Measurements from ENCODE around the gene SOWAHD. TPM values are rescaled to one million over a fixed set of nuclear protein-coding genes. Genes with fewer than 3 reads are reported as not detected.
"Not testable (repeated sequence)": the region's sequence is repeated elsewhere in the genome, so short reads cannot be mapped to it uniquely, and the experiment has no call there.

SOWAHD gene
- total and polyA plus RNA-seq, 9 donors = 0.41 to 1.1 (median 0.61) TPM

DNA sequence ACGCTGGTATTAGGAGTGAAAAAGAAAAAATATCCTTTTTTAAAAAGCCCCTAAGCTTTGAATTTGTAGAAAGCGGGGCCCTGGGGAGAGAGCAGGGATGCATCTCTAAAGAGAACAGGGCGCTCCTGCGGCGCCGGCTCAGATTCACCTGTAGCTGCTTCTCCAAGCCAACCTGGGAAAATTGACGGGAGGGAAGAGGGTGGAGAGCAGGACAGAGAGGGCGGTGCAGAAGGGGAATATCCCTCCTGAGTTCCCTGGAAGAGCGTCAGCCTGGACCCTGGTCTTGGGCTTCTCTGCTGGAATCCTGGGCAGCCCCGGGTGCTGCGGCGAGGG, 776 bp upstream of the SOWAHD start:
- Histone ChIP-seq H3K4me3 (ENCODE audit: low read length) (peak overlapping the region; percentile 33), H3K9me3 (replicated peaks; ENCODE audit: control insufficient read depth, low read depth, low read length) (no peaks in the 10 kb centered on the region), H3K4me1 (ENCODE audit: control insufficient read depth, insufficient read depth, low read length) (peaks cover 15% of the 10 kb centered on the region), H3K27ac (ENCODE audit: low read length) (no peak overlapping the region), H3K36me3 (ENCODE audit: control insufficient read depth, insufficient read depth, low read length) (no peaks in the 10 kb centered on the region), H3K27me3 (ENCODE audit: control insufficient read depth, insufficient read depth, low read length) (peaks cover 32% of the 10 kb centered on the region)
- no peak for DNase-seq
- WGBS (ENCODE audit: insufficient coverage) = 36% methylated on average over 10 of the region's 12 CpGs

- no peaks in the 10 kb centered on the region for H3K9me3 ChIP-seq (replicated peaks; ENCODE audit: control insufficient read depth, low read depth, low read length)
- H3K27ac ChIP-seq (ENCODE audit: low read length) = no peak overlapping the region
- H3K4me1 ChIP-seq (ENCODE audit: control insufficient read depth, insufficient read depth, low read length) = peaks cover 15% of the 10 kb centered on the region
- H3K4me3 ChIP-seq (ENCODE audit: low read length) = peak overlapping the region; percentile 33
- DNase-seq = no peak
- 28% methylated on average over 53 of the region's 54 CpGs for WGBS (ENCODE audit: insufficient coverage)
- H3K36me3 ChIP-seq (ENCODE audit: control insufficient read depth, insufficient read depth, low read length) = no peaks in the 10 kb centered on the region
- peaks cover 33% of the 10 kb centered on the region for H3K27me3 ChIP-seq (ENCODE audit: control insufficient read depth, insufficient read depth, low read length)
Observed at GRCh38 chrX:119758731-119759247, 401 bp downstream of the SOWAHD start.

DNA sequence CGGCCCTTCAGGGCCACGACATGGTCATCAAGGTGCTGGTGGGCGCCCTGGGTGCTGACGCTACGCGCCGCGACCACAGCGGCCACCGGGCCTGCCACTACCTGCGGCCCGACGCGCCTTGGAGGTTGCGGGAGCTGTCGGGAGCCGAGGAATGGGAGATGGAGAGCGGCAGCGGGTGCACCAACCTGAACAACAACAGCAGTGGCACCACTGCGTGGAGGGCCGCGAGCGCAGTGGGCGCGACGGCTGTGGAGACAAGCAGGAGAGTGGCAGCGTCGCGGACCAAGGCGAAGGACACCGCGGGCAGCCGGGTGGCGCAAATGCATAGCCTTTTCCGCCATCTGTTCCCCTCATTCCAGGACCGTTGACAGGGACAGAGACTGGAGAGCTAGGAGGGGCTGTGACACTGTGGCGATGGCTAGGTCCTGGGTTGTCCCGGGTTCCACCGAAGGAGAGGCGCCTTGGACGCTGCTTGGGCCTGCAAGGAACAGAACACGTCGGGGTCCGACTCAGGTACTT, 919 bp downstream of the SOWAHD start:
- Histone ChIP-seq H3K27me3 (ENCODE audit: control insufficient read depth, insufficient read depth, low read length) (peaks cover 33% of the 10 kb centered on the region), H3K4me1 (ENCODE audit: control insufficient read depth, insufficient read depth, low read length) (peaks cover 15% of the 10 kb centered on the region), H3K9me3 (replicated peaks; ENCODE audit: control insufficient read depth, low read depth, low read length) (no peaks in the 10 kb centered on the region), H3K4me3 (ENCODE audit: low read length) (peak overlapping the region; percentile 22), H3K36me3 (ENCODE audit: control insufficient read depth, insufficient read depth, low read length) (no peaks in the 10 kb centered on the region), H3K27ac (ENCODE audit: low read length) (no peak overlapping the region)
- no peak for DNase-seq
- WGBS (ENCODE audit: insufficient coverage) = 50% methylated on average over 44 of the region's 44 CpGs

DNA sequence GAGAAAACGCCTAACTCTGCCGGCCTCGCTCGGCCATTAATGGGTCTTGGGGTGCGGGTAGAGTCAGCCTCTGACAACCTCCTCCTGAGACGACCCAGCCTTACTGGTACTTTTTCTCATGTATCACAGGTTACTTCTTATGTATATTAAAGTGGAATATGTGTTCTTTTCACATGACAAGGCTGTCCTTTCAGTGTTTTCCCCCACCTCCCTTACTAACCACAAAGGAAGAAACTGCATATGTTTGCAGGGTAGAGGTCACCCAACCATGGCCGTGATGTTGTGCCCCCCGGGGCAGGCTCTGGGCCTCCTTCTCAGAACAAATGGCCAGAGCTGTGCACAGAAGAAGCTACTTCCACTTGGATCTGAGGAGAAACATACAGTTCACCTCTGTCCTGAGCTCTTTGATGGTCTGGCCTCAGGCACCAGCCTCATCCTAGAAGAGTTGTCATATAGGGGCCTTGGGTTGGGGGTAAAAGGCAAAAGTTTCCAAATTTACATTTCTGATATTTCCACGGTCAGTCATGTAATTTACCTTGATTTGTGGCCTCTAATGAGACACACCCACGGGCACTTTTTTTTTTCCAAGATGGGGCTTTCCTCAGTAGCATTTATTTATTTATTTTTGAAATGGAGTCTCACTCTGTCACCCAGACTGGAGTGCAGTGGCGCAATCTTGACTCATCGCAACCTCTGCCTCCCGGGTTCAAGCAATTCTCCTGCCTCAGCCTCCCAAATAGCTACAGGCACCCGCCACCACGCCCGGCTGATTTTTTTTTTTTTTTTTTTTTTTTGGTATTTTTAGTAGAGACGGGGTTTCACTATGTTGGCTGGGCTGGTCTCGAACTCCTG, 1.9 kb downstream of the SOWAHD start:
- Histone ChIP-seq H3K36me3 (ENCODE audit: control insufficient read depth, insufficient read depth, low read length) (no peaks in the 10 kb centered on the region), H3K27ac (ENCODE audit: low read length) (no peak overlapping the region), H3K4me3 (ENCODE audit: low read length) (no peak overlapping the region), H3K27me3 (ENCODE audit: control insufficient read depth, insufficient read depth, low read length) (peaks cover 33% of the 10 kb centered on the region), H3K9me3 (replicated peaks; ENCODE audit: control insufficient read depth, low read depth, low read length) (no peaks in the 10 kb centered on the region), H3K4me1 (ENCODE audit: control insufficient read depth, insufficient read depth, low read length) (peaks cover 15% of the 10 kb centered on the region)
- DNase-seq = no peak
- WGBS (ENCODE audit: insufficient coverage) = 68% methylated on average over 4 of the region's 18 CpGs

GRCh38 chrX:119762718-119763117, 4.3 kb downstream of the SOWAHD start:
- DNase-seq = no peak
- H3K4me1 ChIP-seq (ENCODE audit: control insufficient read depth, insufficient read depth, low read length) = peaks cover 5% of the 10 kb centered on the region
- no peak overlapping the region for H3K4me3 ChIP-seq (ENCODE audit: low read length)
- H3K36me3 ChIP-seq (ENCODE audit: control insufficient read depth, insufficient read depth, low read length) = no peaks in the 10 kb centered on the region
- H3K27me3 ChIP-seq (ENCODE audit: control insufficient read depth, insufficient read depth, low read length) = peaks cover 28% of the 10 kb centered on the region
- no peaks in the 10 kb centered on the region for H3K9me3 ChIP-seq (replicated peaks; ENCODE audit: control insufficient read depth, low read depth, low read length)
- no peak overlapping the region for H3K27ac ChIP-seq (ENCODE audit: low read length)
- WGBS (ENCODE audit: insufficient coverage) = no CpG with 5 or more reads among the region's 3 CpGs

- WGBS (ENCODE audit: insufficient coverage) = 50% methylated on average over 4 of the region's 7 CpGs
- Histone ChIP-seq H3K9me3 (replicated peaks; ENCODE audit: control insufficient read depth, low read depth, low read length) (no peaks in the 10 kb centered on the region), H3K4me3 (ENCODE audit: low read length) (no peak overlapping the region), H3K4me1 (ENCODE audit: control insufficient read depth, insufficient read depth, low read length) (peaks cover 2% of the 10 kb centered on the region), H3K27me3 (ENCODE audit: control insufficient read depth, insufficient read depth, low read length) (peaks cover 24% of the 10 kb centered on the region), H3K36me3 (ENCODE audit: control insufficient read depth, insufficient read depth, low read length) (no peaks in the 10 kb centered on the region), H3K27ac (ENCODE audit: low read length) (no peak overlapping the region)
- no peak for DNase-seq
Observed at GRCh38 chrX:119763181-119763580, 4.8 kb downstream of the SOWAHD start.

GRCh38 chrX:119763836-119764387, 5.5 kb downstream of the SOWAHD start:
- Histone ChIP-seq H3K27me3 (ENCODE audit: control insufficient read depth, insufficient read depth, low read length) (peaks cover 16% of the 10 kb centered on the region), H3K4me3 (ENCODE audit: low read length) (no peak overlapping the region), H3K36me3 (ENCODE audit: control insufficient read depth, insufficient read depth, low read length) (no peaks in the 10 kb centered on the region), H3K27ac (ENCODE audit: low read length) (no peak overlapping the region), H3K9me3 (replicated peaks; ENCODE audit: control insufficient read depth, low read depth, low read length) (no peaks in the 10 kb centered on the region), H3K4me1 (ENCODE audit: control insufficient read depth, insufficient read depth, low read length) (peaks cover 2% of the 10 kb centered on the region)
- DNase-seq = no peak
- 62% methylated on average over 4 of the region's 6 CpGs for WGBS (ENCODE audit: insufficient coverage)

DNA sequence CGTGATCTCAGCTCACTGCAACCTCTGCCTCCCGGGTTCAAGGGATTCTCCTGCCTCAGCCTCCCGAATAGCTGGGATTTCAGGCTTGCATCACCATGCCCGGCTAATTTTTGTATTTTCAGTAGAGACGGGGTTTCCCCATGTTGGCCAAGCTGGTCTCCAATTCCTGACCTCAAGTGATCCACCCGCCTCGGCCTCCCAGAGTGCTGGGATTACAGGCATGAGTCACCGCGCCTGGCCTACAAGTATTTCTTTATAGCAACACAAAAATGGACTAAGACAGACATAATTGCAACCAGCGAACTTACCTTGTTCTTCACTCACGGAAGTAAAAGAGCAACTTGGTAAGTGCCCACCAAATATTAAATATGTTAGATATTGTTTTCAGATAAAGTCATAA, 10.0 kb downstream of the SOWAHD start:
- not testable (repeated sequence) for H3K27me3 ChIP-seq (ENCODE audit: control insufficient read depth, insufficient read depth, low read length); H3K9me3 ChIP-seq (replicated peaks; ENCODE audit: control insufficient read depth, low read depth, low read length); H3K27ac ChIP-seq (ENCODE audit: low read length); H3K4me3 ChIP-seq (ENCODE audit: low read length); DNase-seq; H3K4me1 ChIP-seq (ENCODE audit: control insufficient read depth, insufficient read depth, low read length); H3K36me3 ChIP-seq (ENCODE audit: control insufficient read depth, insufficient read depth, low read length)
- 90% methylated on average over 9 of the region's 11 CpGs for WGBS (ENCODE audit: insufficient coverage)

- not testable (repeated sequence) for H3K4me3 ChIP-seq (ENCODE audit: low read length); H3K9me3 ChIP-seq (replicated peaks; ENCODE audit: control insufficient read depth, low read depth, low read length); H3K36me3 ChIP-seq (ENCODE audit: control insufficient read depth, insufficient read depth, low read length); H3K4me1 ChIP-seq (ENCODE audit: control insufficient read depth, insufficient read depth, low read length); H3K27me3 ChIP-seq (ENCODE audit: control insufficient read depth, insufficient read depth, low read length); H3K27ac ChIP-seq (ENCODE audit: low read length); DNase-seq
- no CpG with 5 or more reads among the region's 3 CpGs for WGBS (ENCODE audit: insufficient coverage)
Observed at GRCh38 chrX:119769388-119769787, 11.0 kb downstream of the SOWAHD start.

DNA sequence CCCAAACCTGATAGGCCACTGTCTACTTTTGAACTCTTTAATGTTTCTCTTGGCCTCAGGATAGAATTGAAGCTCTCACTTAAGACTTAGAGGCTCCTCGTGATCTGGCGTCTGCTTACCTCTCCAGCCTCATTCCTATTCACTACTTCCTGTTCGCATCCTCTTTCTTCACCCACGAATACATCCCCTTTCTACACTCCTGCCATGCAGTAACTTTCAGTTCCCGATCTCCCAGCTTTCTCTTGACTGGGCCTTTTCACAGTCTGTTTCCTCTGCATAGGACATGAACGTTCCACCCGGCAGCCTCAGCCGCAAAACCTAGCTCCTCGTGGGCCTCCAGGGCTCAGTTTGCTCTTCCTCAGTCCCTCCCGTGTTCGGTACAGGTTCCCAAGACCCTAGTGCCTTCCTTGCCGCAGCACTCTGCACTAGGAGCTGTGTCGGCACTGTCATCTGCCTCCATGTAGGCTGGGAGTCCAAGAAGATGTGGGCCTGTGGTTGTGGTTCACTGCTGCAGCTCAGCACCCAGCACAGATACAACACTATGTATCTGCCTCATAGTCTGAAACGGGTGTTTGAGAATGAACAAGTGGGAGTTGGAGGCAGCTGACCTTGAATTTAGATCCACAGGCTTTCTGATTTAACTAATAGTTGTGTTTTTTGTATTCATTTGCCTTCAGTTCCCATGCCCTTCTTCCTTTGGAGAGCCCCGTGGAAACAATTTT, 17.3 kb downstream of the SOWAHD start:
- Histone ChIP-seq H3K27ac (ENCODE audit: low read length) (no peak overlapping the region), H3K4me1 (ENCODE audit: control insufficient read depth, insufficient read depth, low read length) (no peaks in the 10 kb centered on the region), H3K4me3 (ENCODE audit: low read length) (no peak overlapping the region), H3K36me3 (ENCODE audit: control insufficient read depth, insufficient read depth, low read length) (no peaks in the 10 kb centered on the region), H3K9me3 (replicated peaks; ENCODE audit: control insufficient read depth, low read depth, low read length) (no peaks in the 10 kb centered on the region), H3K27me3 (ENCODE audit: control insufficient read depth, insufficient read depth, low read length) (no peaks in the 10 kb centered on the region)
- peak; percentile 51 for DNase-seq
- 75% methylated on average over 12 of the region's 15 CpGs for WGBS (ENCODE audit: insufficient coverage)
